ENCODE data around the gene OSMR. TPM values are rescaled to one million over a fixed set of nuclear protein-coding genes. Genes with fewer than 3 reads are reported as not detected.
A peak's percentile ranks its signal among the peaks of the same experiment; 100 is the strongest.
"Not testable (repeated sequence)": the region's sequence is repeated elsewhere in the genome, so short reads cannot be mapped to it uniquely, and the experiment has no call there.

The OSMR gene
- total RNA-seq, 2 donors from 2014 or later: 1.3 to 4.4 TPM

- no peak overlapping the region for H3K4me3 Mint-ChIP-seq
- peaks cover 3% of the 10 kb centered on the region for H3K4me1 Mint-ChIP-seq
- peaks cover 45% of the 10 kb centered on the region for H3K27me3 ChIP-seq (ENCODE audit: control insufficient read depth, insufficient read depth, low read length, poor library complexity, severe bottlenecking)
- H3K9me3 Mint-ChIP-seq: peaks cover 7% of the 10 kb centered on the region
- H3K27ac Mint-ChIP-seq: no peak overlapping the region
- H3K9me3 ChIP-seq (ENCODE audit: control insufficient read depth, low read length): peaks cover 8% of the 10 kb centered on the region
- H3K4me3 ChIP-seq (ENCODE audit: low read length): no peak overlapping the region
- no peak overlapping the region for H3K27ac ChIP-seq (ENCODE audit: low read depth, low read length)
- H3K4me1 ChIP-seq (ENCODE audit: control insufficient read depth, insufficient read depth, low read length): no peaks in the 10 kb centered on the region
- H3K9ac ChIP-seq (ENCODE audit: extremely low read depth, low read length, poor library complexity, severe bottlenecking): no peak overlapping the region
- peak; percentile 16 for TF ChIP-seq CTCF (conservative IDR thresholded peaks at IDR 0.05)
- 63 to 83% methylated on average over 6 to 8 of the region's 9 CpGs for WGBS, 2 experiments (ENCODE audit: insufficient coverage in 1 of 2, insufficient read length in 1 of 2)
- H3K36me3 Mint-ChIP-seq (ENCODE audit: low read depth): no peaks in the 10 kb centered on the region
- H3K27me3 Mint-ChIP-seq (ENCODE audit: insufficient read depth): peaks cover 46% of the 10 kb centered on the region
- no peaks in the 10 kb centered on the region for H3K36me3 ChIP-seq (ENCODE audit: control insufficient read depth, insufficient read depth, low read length)
- DNase-seq: no peak
These were observed 1.9 kb downstream of the OSMR start for GRCh38 chr5:38847559-38848347.

GRCh38 chr5:38848637-38849036, 2.8 kb downstream of the OSMR start:
- Histone ChIP-seq H3K9ac (ENCODE audit: extremely low read depth, low read length, poor library complexity, severe bottlenecking) (no peak overlapping the region), H3K27ac (ENCODE audit: low read depth, low read length) (no peak overlapping the region), H3K4me3 (ENCODE audit: low read length) (no peak overlapping the region), H3K4me1 (ENCODE audit: control insufficient read depth, insufficient read depth, low read length) (no peaks in the 10 kb centered on the region), H3K27me3 (ENCODE audit: control insufficient read depth, insufficient read depth, low read length, poor library complexity, severe bottlenecking) (peaks cover 45% of the 10 kb centered on the region), H3K9me3 (ENCODE audit: control insufficient read depth, low read length) (peaks cover 8% of the 10 kb centered on the region), H3K36me3 (ENCODE audit: control insufficient read depth, insufficient read depth, low read length) (no peaks in the 10 kb centered on the region)
- WGBS, 2 experiments (ENCODE audit: insufficient coverage in 1 of 2, insufficient read length in 1 of 2): 94% methylated on average over 2 of the region's 2 CpGs; no CpG with 5 or more reads in 1 of the 2 experiments
- Mint-ChIP-seq H3K4me1 (peaks cover 3% of the 10 kb centered on the region), H3K9me3 (peaks cover 7% of the 10 kb centered on the region), H3K4me3 (no peak overlapping the region), H3K27me3 (ENCODE audit: insufficient read depth) (peaks cover 45% of the 10 kb centered on the region), H3K27ac (no peak overlapping the region), H3K36me3 (ENCODE audit: low read depth) (no peaks in the 10 kb centered on the region)
- no peak for TF ChIP-seq CTCF (conservative IDR thresholded peaks at IDR 0.05)
- no peak for DNase-seq

- not testable (repeated sequence) for H3K9me3 ChIP-seq (ENCODE audit: control insufficient read depth, low read length); H3K36me3 Mint-ChIP-seq (ENCODE audit: low read depth); H3K27ac Mint-ChIP-seq; H3K36me3 ChIP-seq (ENCODE audit: control insufficient read depth, insufficient read depth, low read length); H3K4me3 Mint-ChIP-seq; H3K9me3 Mint-ChIP-seq; H3K4me1 ChIP-seq (ENCODE audit: control insufficient read depth, insufficient read depth, low read length); H3K4me1 Mint-ChIP-seq; H3K9ac ChIP-seq (ENCODE audit: extremely low read depth, low read length, poor library complexity, severe bottlenecking); DNase-seq; H3K4me3 ChIP-seq (ENCODE audit: low read length); H3K27ac ChIP-seq (ENCODE audit: low read depth, low read length)
- peaks cover 25% of the 10 kb centered on the region for H3K27me3 Mint-ChIP-seq (ENCODE audit: insufficient read depth)
- peaks cover 19% of the 10 kb centered on the region for H3K27me3 ChIP-seq (ENCODE audit: control insufficient read depth, insufficient read depth, low read length, poor library complexity, severe bottlenecking)
- WGBS, 2 experiments (ENCODE audit: insufficient coverage in 1 of 2, insufficient read length in 1 of 2): 88 to 92% methylated on average over 5 of the region's 5 CpGs
These were observed 5.8 kb downstream of the OSMR start for GRCh38 chr5:38851640-38852039.
